H4 (cell line): ENCODE data around the gene RNF103. TPM values are rescaled to one million over a fixed set of nuclear protein-coding genes. Genes with fewer than 3 reads are reported as not detected.
"Not testable (repeated sequence)": the region's sequence is repeated elsewhere in the genome, so short reads cannot be mapped to it uniquely, and the experiment has no call there.

Experiments
- DNase-seq: peaks from one replicate; pipeline ENCODE4 v3.0.0-alpha.2; 2015; ENCODE audit warnings: low spot score
- total RNA-seq: library from RNA; depleted of rRNA; stranded (reverse); fragments of >200 nt; shearing (Covaris generic); gene quantifications from 2 replicates; pipeline ENCODE4 v1.2.3, GENCODE V29; 2014; rRNA removed

The RNF103 gene
- total RNA-seq, result 9.0 and 9.4 TPM in 2 replicates

GRCh38 chr2:86623494-86624266 is at the start of gene RNF103:
Gene RNF103, minus strand, starts transcription at chr2:86623865. Its CDS starts 979 bp downstream, at chr2:86622886.
- peak; percentile 78 for DNase-seq

GRCh38 chr2:86673011-86673410 is 49.3 kb upstream of the RNF103 start:
- no peak for DNase-seq

GRCh38 chr2:86672027-86672545 is 48.4 kb upstream of the RNF103 start:
- DNase-seq, result no peak

- no peak for DNase-seq
Measured at GRCh38 chr2:86671337-86671981, 47.8 kb upstream of the RNF103 start.

GRCh38 chr2:86669323-86669722 is 45.7 kb upstream of the RNF103 start:
- not testable (repeated sequence) for DNase-seq

GRCh38 chr2:86661333-86661732 is 37.7 kb upstream of the RNF103 start:
- no peak for DNase-seq

- no peak for DNase-seq
Measured at GRCh38 chr2:86650188-86650587, 26.5 kb upstream of the RNF103 start.

GRCh38 chr2:86649119-86649947 is 25.7 kb upstream of the RNF103 start:
- no peak for DNase-seq

- no peak for DNase-seq
Measured at GRCh38 chr2:86648681-86649080, 25.0 kb upstream of the RNF103 start.

- no peak for DNase-seq
Measured at GRCh38 chr2:86646865-86647264, 23.2 kb upstream of the RNF103 start.

- DNase-seq, result no peak
Measured at GRCh38 chr2:86646329-86646728, 22.7 kb upstream of the RNF103 start.

- DNase-seq, result no peak
Measured at GRCh38 chr2:86645752-86646151, 22.1 kb upstream of the RNF103 start.

GRCh38 chr2:86638712-86639111 is 15.0 kb upstream of the RNF103 start:
- DNase-seq, result no peak

GRCh38 chr2:86636842-86637241 is 13.2 kb upstream of the RNF103 start:
- DNase-seq, result no peak

GRCh38 chr2:86634352-86634751 is 10.7 kb upstream of the RNF103 start:
- no peak for DNase-seq

GRCh38 chr2:86633155-86633651 is 9.5 kb upstream of the RNF103 start:
- DNase-seq, result no peak

GRCh38 chr2:86632672-86633071 is 9.0 kb upstream of the RNF103 start:
- DNase-seq, result no peak

- no peak for DNase-seq
Measured at GRCh38 chr2:86631846-86632485, 8.3 kb upstream of the RNF103 start.

GRCh38 chr2:86628091-86628522 is 4.4 kb upstream of the RNF103 start:
- DNase-seq, result no peak

- DNase-seq, result no peak
Measured at GRCh38 chr2:86627550-86627949, 3.9 kb upstream of the RNF103 start.

- no peak for DNase-seq
Measured at GRCh38 chr2:86625096-86625495, 1.4 kb upstream of the RNF103 start.

GRCh38 chr2:86624267-86624547 is 542 bp upstream of the RNF103 start:
- DNase-seq, result no peak
